Neural cell (in vitro differentiated cells): ENCODE data around the gene STEAP1. TPM values are rescaled to one million over a fixed set of nuclear protein-coding genes. Genes with fewer than 3 reads are reported as not detected.
A peak's percentile ranks its signal among the peaks of the same experiment; 100 is the strongest.

Source experiments
- H2AFZ ChIP-seq: fragments of 200-600, 300-800 bp; sonication (generic), shearing (Covaris generic); 2 replicates; pipeline ENCODE4 v1.6.0; 2014; ENCODE audit warnings: low read depth, mild to moderate bottlenecking, antibody characterized with exemption, low read length, moderate library complexity
- H3F3A ChIP-seq: fragments of 200-600 bp; shearing (Covaris generic); 2 replicates; pipeline ENCODE4 v1.6.1; 2016; ENCODE audit warnings: mild to moderate bottlenecking, moderate library complexity, mixed read lengths, antibody characterized with exemption, low read length; ENCODE audit not compliant: insufficient read depth, poor library complexity, severe bottlenecking
- H3K27ac ChIP-seq: fragments of 200-600, 300-800 bp; sonication (generic), shearing (Covaris generic); 2 replicates; pipeline ENCODE4 v1.5.1; 2014; ENCODE audit warnings: mild to moderate bottlenecking, low read length, moderate library complexity
- H3K27me3 ChIP-seq: fragments of 300-800, 200-600 bp; sonication (generic), shearing (Covaris generic); 2 replicates; pipeline ENCODE4 v1.6.0; 2014; ENCODE audit warnings: mild to moderate bottlenecking, low read depth, low read length, moderate library complexity; ENCODE audit not compliant: insufficient read depth
- H3K36me3 ChIP-seq: fragments of 300-800, 200-600 bp; sonication (generic), shearing (Covaris generic); 2 replicates; pipeline ENCODE4 v1.5.1; 2014; ENCODE audit warnings: mild to moderate bottlenecking, antibody characterized with exemption, low read length, moderate library complexity; ENCODE audit not compliant: insufficient read depth
- H3K4me2 ChIP-seq: fragments of 300-800, 200-600 bp; sonication (generic), shearing (Covaris generic); 2 replicates; pipeline ENCODE4 v1.6.0; 2014; ENCODE audit warnings: mild to moderate bottlenecking, low read length
- H3K4me3 ChIP-seq: fragments of 300-800, 200-600 bp; sonication (generic), shearing (Covaris generic); 2 replicates; pipeline ENCODE4 v1.5.1; 2014; ENCODE audit warnings: mild to moderate bottlenecking, low read length, moderate library complexity
- H3K79me2 ChIP-seq: fragments of 200-600 bp; shearing (Covaris generic); replicated peaks from 2 replicates; pipeline ENCODE4 v1.6.0; 2014; ENCODE audit warnings: mild to moderate bottlenecking, low read length, moderate library complexity; ENCODE audit not compliant: insufficient read depth
- H3K9ac ChIP-seq: fragments of 300-800, 200-600 bp; sonication (generic), shearing (Covaris generic); 2 replicates; pipeline ENCODE4 v1.6.1; 2016; ENCODE audit warnings: mild to moderate bottlenecking, low read length, mixed read lengths
- H3K9me2 ChIP-seq: fragments of 200-600 bp; shearing (Covaris generic); 2 replicates; pipeline ENCODE4 v1.6.1; 2016; ENCODE audit warnings: mild to moderate bottlenecking, low read length, mixed read lengths; ENCODE audit not compliant: insufficient read depth
- H3K9me3 ChIP-seq: fragments of 200-600, 300-800 bp; sonication (generic), shearing (Covaris generic); 2 replicates; pipeline ENCODE4 v1.6.1; 2016; ENCODE audit warnings: mild to moderate bottlenecking, mixed run types, low read length, moderate library complexity, mixed read lengths
- H4K20me1 ChIP-seq: fragments of 200-600 bp; shearing (Covaris generic); 2 replicates; pipeline ENCODE4 v1.6.1; 2016; ENCODE audit warnings: mild to moderate bottlenecking, mixed run types; ENCODE audit not compliant: insufficient read depth
- EP300 ChIP-seq: fragments of 450-650 bp; conservative IDR thresholded peaks from 2 replicates; pipeline ENCODE4 v1.6.1; 2014; ENCODE audit warnings: antibody characterized with exemption, mild to moderate bottlenecking, moderate library complexity; ENCODE audit not compliant: poor library complexity, severe bottlenecking
- EZH2 ChIP-seq: fragments of 200-600, 300-800 bp; shearing (Covaris generic), sonication (generic); IDR thresholded peaks from 2 replicates; pipeline ENCODE4 v1.6.1; 2014; ENCODE audit warnings: antibody characterized with exemption, low read length, borderline replicate concordance, mild to moderate bottlenecking; ENCODE audit not compliant: insufficient read depth, poor library complexity, severe bottlenecking
- MXI1 ChIP-seq: fragments of 450-650 bp; conservative IDR thresholded peaks from 2 replicates; pipeline ENCODE4 v1.6.1; 2014; ENCODE audit warnings: antibody characterized with exemption, mild to moderate bottlenecking; ENCODE audit not compliant: poor library complexity, severe bottlenecking
- POLR2AphosphoS5 ChIP-seq: IDR thresholded peaks from 2 replicates; pipeline ENCODE4 v1.6.1; 2012
- RAD21 ChIP-seq: fragments of 450-650 bp; conservative IDR thresholded peaks from 2 replicates; pipeline ENCODE4 v1.6.1; 2014; ENCODE audit warnings: antibody characterized with exemption, mild to moderate bottlenecking, moderate library complexity
- SMC3 ChIP-seq: fragments of 450-650 bp; conservative IDR thresholded peaks from 2 replicates; pipeline ENCODE4 v1.6.1; 2014; ENCODE audit warnings: antibody characterized with exemption, mild to moderate bottlenecking, moderate library complexity; ENCODE audit not compliant: poor library complexity
- TAF1 ChIP-seq: IDR thresholded peaks from 2 replicates; pipeline ENCODE4 v1.6.1; 2012; ENCODE audit warnings: low read depth
- polyA plus RNA-seq: library from polyadenylated mRNA; depleted of rRNA; stranded (reverse); fragments of >200 nt; gene quantifications from 2 replicates; pipeline ENCODE4 v1.2.3, GENCODE V29; 2014
- TF ChIP-seq, protein P1 (sequence below): IDR thresholded peaks from 2 replicates; pipeline ENCODE4 v1.6.1; 2012; ENCODE audit warnings: borderline replicate concordance
- TF ChIP-seq, protein P2 (sequence below): fragments of 450-650 bp; IDR thresholded peaks from 2 replicates; pipeline ENCODE4 v1.5.1; 2014; ENCODE audit warnings: antibody characterized with exemption, mild to moderate bottlenecking, moderate library complexity; ENCODE audit not compliant: poor library complexity, severe bottlenecking

Gene STEAP1
- polyA plus RNA-seq, 1 donor from 2014 or later = not detected

DNA sequence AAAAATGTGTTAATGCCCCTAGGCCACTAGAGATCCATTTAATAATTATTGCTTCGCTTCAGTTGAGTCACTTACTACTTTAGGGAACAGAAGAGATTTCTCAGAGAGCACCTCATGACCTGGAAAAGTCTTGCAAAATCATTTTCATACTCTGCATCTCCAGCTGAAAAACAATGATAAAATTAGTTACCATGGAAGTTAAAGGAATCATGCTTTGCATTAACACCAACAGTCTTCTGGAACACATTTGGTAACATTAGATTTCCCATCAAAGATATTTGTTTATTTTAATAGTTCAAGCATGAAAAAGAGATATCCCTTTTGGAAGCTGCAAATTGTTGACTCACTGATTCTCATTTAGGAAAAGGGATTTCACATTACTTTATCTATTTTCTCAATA lies 55.5 kb downstream of the STEAP1 start:
- H3F3A ChIP-seq = no peaks in the 10 kb centered on the region
- no peaks in the 10 kb centered on the region for H3K9me2 ChIP-seq
- no peak overlapping the region for H2AFZ ChIP-seq
- peaks cover 5% of the 10 kb centered on the region for H3K27me3 ChIP-seq
- H3K4me2 ChIP-seq = no peak overlapping the region
- H3K9ac ChIP-seq = no peak overlapping the region
- H4K20me1 ChIP-seq = no peaks in the 10 kb centered on the region
- no peaks in the 10 kb centered on the region for H3K79me2 ChIP-seq
- TF ChIP-seq POLR2AphosphoS5 = no peak
- no peak for TF ChIP-seq EP300
- no peak for TF ChIP-seq SMC3
- TF ChIP-seq EZH2 = no peak
- TF ChIP-seq RAD21 = no peak
- TF ChIP-seq MXI1 = no peak
- TF ChIP-seq TAF1 = no peak
- TF ChIP-seq, protein P1, sequence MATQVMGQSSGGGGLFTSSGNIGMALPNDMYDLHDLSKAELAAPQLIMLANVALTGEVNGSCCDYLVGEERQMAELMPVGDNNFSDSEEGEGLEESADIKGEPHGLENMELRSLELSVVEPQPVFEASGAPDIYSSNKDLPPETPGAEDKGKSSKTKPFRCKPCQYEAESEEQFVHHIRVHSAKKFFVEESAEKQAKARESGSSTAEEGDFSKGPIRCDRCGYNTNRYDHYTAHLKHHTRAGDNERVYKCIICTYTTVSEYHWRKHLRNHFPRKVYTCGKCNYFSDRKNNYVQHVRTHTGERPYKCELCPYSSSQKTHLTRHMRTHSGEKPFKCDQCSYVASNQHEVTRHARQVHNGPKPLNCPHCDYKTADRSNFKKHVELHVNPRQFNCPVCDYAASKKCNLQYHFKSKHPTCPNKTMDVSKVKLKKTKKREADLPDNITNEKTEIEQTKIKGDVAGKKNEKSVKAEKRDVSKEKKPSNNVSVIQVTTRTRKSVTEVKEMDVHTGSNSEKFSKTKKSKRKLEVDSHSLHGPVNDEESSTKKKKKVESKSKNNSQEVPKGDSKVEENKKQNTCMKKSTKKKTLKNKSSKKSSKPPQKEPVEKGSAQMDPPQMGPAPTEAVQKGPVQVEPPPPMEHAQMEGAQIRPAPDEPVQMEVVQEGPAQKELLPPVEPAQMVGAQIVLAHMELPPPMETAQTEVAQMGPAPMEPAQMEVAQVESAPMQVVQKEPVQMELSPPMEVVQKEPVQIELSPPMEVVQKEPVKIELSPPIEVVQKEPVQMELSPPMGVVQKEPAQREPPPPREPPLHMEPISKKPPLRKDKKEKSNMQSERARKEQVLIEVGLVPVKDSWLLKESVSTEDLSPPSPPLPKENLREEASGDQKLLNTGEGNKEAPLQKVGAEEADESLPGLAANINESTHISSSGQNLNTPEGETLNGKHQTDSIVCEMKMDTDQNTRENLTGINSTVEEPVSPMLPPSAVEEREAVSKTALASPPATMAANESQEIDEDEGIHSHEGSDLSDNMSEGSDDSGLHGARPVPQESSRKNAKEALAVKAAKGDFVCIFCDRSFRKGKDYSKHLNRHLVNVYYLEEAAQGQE = no peak
- H3K27ac ChIP-seq = no peak overlapping the region
- no peak overlapping the region for H3K4me3 ChIP-seq
- no peaks in the 10 kb centered on the region for H3K36me3 ChIP-seq
- H3K9me3 ChIP-seq = no peaks in the 10 kb centered on the region

DNA sequence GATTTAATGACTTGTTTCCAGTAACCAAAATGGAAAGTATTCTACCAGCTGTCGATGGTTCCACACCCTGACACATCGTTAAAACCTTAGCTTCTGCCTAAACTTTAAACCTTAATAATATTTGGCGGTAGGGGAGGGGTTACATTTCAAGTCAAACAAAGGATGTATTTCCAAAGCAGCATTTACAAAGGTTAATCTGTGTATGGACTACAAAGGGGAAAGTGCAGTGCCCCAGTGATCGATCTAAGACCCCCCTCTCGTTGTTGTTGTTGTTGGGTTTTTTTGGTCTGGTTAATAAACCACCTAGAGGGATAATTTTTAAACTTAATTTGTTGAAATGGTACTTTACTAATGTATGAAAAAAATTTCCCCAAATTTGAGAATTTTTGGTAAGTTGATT lies 56.2 kb downstream of the STEAP1 start:
- peak overlapping the region; percentile 89 for H3K4me2 ChIP-seq
- H2AFZ ChIP-seq = no peak overlapping the region
- TF ChIP-seq MXI1 (no peak), POLR2AphosphoS5 (no peak), SMC3 (no peak), EP300 (no peak), TAF1 (no peak), RAD21 (no peak), EZH2 (no peak)
- TF ChIP-seq, protein P2, sequence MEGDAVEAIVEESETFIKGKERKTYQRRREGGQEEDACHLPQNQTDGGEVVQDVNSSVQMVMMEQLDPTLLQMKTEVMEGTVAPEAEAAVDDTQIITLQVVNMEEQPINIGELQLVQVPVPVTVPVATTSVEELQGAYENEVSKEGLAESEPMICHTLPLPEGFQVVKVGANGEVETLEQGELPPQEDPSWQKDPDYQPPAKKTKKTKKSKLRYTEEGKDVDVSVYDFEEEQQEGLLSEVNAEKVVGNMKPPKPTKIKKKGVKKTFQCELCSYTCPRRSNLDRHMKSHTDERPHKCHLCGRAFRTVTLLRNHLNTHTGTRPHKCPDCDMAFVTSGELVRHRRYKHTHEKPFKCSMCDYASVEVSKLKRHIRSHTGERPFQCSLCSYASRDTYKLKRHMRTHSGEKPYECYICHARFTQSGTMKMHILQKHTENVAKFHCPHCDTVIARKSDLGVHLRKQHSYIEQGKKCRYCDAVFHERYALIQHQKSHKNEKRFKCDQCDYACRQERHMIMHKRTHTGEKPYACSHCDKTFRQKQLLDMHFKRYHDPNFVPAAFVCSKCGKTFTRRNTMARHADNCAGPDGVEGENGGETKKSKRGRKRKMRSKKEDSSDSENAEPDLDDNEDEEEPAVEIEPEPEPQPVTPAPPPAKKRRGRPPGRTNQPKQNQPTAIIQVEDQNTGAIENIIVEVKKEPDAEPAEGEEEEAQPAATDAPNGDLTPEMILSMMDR = no peak
- TF ChIP-seq, protein P1 = no peak
- H3K79me2 ChIP-seq = no peaks in the 10 kb centered on the region
- no peak overlapping the region for H3K9ac ChIP-seq
- H3F3A ChIP-seq = no peaks in the 10 kb centered on the region
- H3K27ac ChIP-seq = no peak overlapping the region
- H3K4me3 ChIP-seq = peak overlapping the region; percentile 80
- H3K9me2 ChIP-seq = no peaks in the 10 kb centered on the region
- peaks cover 5% of the 10 kb centered on the region for H3K27me3 ChIP-seq
- H3K36me3 ChIP-seq = no peaks in the 10 kb centered on the region
- H4K20me1 ChIP-seq = no peaks in the 10 kb centered on the region
- no peaks in the 10 kb centered on the region for H3K9me3 ChIP-seq
